SK-N-MC (cell line): Measurements from ENCODE around the gene MAPK8IP2.
"Not testable (repeated sequence)": the region's sequence is repeated elsewhere in the genome, so short reads cannot be mapped to it uniquely, and the experiment has no call there.

Experiments used
- DNase-seq: peaks from one replicate; pipeline ENCODE4 v3.0.0-alpha.2; 2011; ENCODE audit warnings: low read depth, low spot score
- H3K27ac ChIP-seq: fragments of 200-600 bp; sonication (generic); 2 replicates; pipeline ENCODE4 v1.5.1; 2016; ENCODE audit warnings: mixed run types
- H3K36me3 ChIP-seq: fragments of 200-600 bp; sonication (generic); 2 replicates; pipeline ENCODE4 v1.6.1; 2017; ENCODE audit warnings: antibody characterized with exemption, low read length, mixed read lengths; ENCODE audit not compliant: insufficient read depth
- H3K4me3 ChIP-seq: fragments of 200-600 bp; sonication (generic); 2 replicates; pipeline ENCODE4 v1.5.1; 2016
- H3K9ac ChIP-seq: fragments of 200-600 bp; sonication (generic); 2 replicates; pipeline ENCODE4 v1.8.0; 2017; ENCODE audit warnings: mixed run types, mixed read lengths; ENCODE audit not compliant: insufficient read length
- H3K9me3 ChIP-seq: fragments of 200-600 bp; sonication (generic); 2 replicates; pipeline ENCODE4 v1.6.1; 2017; ENCODE audit warnings: low read depth, mild to moderate bottlenecking, antibody characterized with exemption, low read length, moderate library complexity, mixed read lengths
- EZH2 ChIP-seq: fragments of 200-600 bp; sonication (generic); IDR thresholded peaks from one replicate; pipeline ENCODE4 v1.6.1; 2017; ENCODE audit warnings: antibody characterized with exemption
- FOXP2 ChIP-seq: optimal IDR thresholded peaks from 2 replicates; pipeline ENCODE3; 2011; ENCODE audit warnings: mild to moderate bottlenecking, moderate library complexity; ENCODE audit not compliant: insufficient read depth; ENCODE audit errors: extremely low read length, control extremely low read depth
- POLR2AphosphoS5 ChIP-seq: IDR thresholded peaks from 2 replicates; pipeline ENCODE4 v1.6.1; 2012; ENCODE audit warnings: mild to moderate bottlenecking, low read depth, low read length, borderline replicate concordance

Gene MAPK8IP2

DNA sequence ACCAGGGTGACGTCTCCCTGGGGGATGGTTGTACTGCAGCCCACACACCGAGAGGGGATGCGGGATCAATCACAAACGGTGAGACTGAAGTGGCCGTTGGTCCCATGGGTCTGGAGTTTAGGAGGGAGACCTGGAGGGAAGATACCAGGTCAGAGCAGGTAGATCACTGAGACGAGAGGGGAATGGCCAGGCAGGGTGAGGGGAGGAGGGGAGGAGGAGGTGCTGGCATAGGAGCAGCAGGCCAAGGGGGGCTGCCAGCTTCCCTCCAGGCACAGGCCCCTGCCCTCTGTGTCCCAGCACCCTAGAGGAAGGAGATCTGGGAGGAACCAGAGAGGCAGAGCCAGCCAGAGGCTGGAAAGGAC lies 7.0 kb downstream of the MAPK8IP2 start:
- no peak overlapping the region for H3K4me3 ChIP-seq
- H3K27ac ChIP-seq = no peak overlapping the region
- TF ChIP-seq FOXP2 (no peak), EZH2 (no peak), POLR2AphosphoS5 (no peak)
- H3K9me3 ChIP-seq = no peaks in the 10 kb centered on the region
- DNase-seq = no peak
- no peak overlapping the region for H3K9ac ChIP-seq
- H3K36me3 ChIP-seq = no peaks in the 10 kb centered on the region

GRCh38 chr22:50608058-50608840 lies 7.7 kb downstream of the MAPK8IP2 start:
- H3K36me3 ChIP-seq, H3K9me3 ChIP-seq, H3K27ac ChIP-seq, DNase-seq, H3K4me3 ChIP-seq, H3K9ac ChIP-seq: not testable (repeated sequence)

GRCh38 chr22:50608996-50609395 lies 8.4 kb downstream of the MAPK8IP2 start:
- DNase-seq = no peak
- Histone ChIP-seq H3K9ac (no peak overlapping the region), H3K36me3 (no peaks in the 10 kb centered on the region), H3K4me3 (no peak overlapping the region), H3K27ac (no peak overlapping the region), H3K9me3 (no peaks in the 10 kb centered on the region)
- TF ChIP-seq EZH2 = no peak
- TF ChIP-seq POLR2AphosphoS5 = no peak
- no peak for TF ChIP-seq FOXP2

GRCh38 chr22:50609599-50609998 lies 9.0 kb downstream of the MAPK8IP2 start:
- Histone ChIP-seq H3K36me3 (no peaks in the 10 kb centered on the region), H3K4me3 (no peak overlapping the region), H3K27ac (no peak overlapping the region), H3K9me3 (no peaks in the 10 kb centered on the region), H3K9ac (no peak overlapping the region)
- DNase-seq = no peak
- no peak for TF ChIP-seq FOXP2
- no peak for TF ChIP-seq EZH2
- no peak for TF ChIP-seq POLR2AphosphoS5

DNA sequence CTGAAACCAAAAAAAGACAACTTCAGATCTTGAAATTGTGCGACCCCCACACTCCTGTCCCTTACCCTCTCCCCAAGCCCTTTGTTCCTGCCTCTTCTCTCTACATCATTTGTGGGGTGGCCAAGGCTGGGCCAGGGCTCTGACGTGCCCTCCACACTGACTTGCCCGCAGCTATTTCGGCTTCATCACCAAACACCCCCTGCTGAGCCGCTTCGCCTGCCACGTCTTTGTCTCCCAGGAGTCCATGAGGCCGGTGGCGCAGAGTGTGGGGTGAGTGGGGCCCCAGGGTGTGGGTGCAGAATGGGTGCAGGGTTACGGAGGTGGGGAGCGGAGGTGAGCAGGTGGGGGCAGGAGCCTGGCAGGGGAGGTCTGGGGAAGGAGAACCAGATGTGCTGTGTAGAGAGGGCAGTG lies 9.5 kb downstream of the MAPK8IP2 start:
- TF ChIP-seq FOXP2 (no peak), EZH2 (no peak), POLR2AphosphoS5 (no peak)
- DNase-seq = no peak
- no peaks in the 10 kb centered on the region for H3K9me3 ChIP-seq
- H3K9ac ChIP-seq = no peak overlapping the region
- no peak overlapping the region for H3K27ac ChIP-seq
- H3K36me3 ChIP-seq = no peaks in the 10 kb centered on the region
- no peak overlapping the region for H3K4me3 ChIP-seq

DNA sequence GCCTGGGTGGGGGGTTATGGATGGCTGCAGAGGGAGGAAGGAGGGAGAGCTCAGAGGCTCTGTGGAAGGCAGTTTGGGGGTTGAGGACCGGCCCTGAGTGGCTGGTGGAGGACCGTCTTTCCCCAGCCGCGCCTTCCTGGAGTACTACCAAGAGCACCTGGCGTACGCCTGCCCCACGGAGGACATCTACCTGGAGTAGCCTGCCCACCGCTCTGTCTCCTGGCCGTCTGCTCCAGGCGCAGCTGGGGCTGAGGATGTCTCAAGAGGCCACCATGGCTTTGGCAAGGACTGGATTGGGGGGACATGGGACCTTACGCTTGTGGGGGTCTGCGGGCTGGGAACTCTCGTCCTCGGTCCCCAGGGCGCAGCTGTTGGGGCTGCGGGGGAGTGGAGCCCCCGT lies 10.0 kb downstream of the MAPK8IP2 start:
- H3K27ac ChIP-seq = no peak overlapping the region
- no peaks in the 10 kb centered on the region for H3K9me3 ChIP-seq
- no peak overlapping the region for H3K4me3 ChIP-seq
- no peak overlapping the region for H3K9ac ChIP-seq
- TF ChIP-seq FOXP2 = no peak
- TF ChIP-seq POLR2AphosphoS5 = no peak
- no peak for TF ChIP-seq EZH2
- H3K36me3 ChIP-seq = no peaks in the 10 kb centered on the region
- no peak for DNase-seq

DNA sequence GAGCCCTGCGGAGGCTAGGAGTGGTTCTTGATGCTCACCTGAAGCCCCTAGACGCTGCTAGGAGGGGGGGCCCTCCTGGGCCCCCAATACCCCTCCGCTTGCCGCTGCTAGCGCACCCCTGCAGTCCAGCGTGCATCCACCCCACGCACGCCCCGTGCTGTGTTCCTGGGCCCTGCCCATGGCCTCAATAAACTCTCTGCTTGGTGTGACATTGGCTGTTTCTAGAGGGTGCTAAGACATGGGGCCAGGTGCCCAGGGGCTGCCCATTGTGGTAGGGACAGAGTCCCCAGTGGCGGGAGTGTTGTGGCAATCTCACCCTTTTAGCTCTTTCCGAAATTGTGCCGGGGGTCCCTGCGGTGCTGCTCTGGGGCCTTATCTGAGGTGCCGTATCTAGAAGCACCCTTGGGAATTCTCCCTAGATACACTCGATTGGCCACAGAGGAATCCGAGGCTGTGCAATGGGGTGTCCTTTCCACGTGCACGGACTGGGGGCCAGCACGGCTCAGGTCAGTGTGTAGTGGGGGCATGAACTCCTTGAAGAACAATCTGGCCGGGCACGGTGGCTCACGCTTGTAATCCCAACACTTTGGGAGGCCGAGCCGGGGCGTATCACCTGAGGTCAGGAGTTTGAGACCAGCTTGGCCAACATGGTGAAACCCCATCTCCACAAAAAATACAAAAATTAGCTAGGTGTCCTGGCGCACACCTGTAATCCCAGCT lies 10.9 kb downstream of the MAPK8IP2 start:
- no peak overlapping the region for H3K27ac ChIP-seq
- no peak for DNase-seq
- TF ChIP-seq POLR2AphosphoS5 = no peak
- no peak for TF ChIP-seq EZH2
- no peak for TF ChIP-seq FOXP2
- H3K36me3 ChIP-seq = no peaks in the 10 kb centered on the region
- no peak overlapping the region for H3K9ac ChIP-seq
- H3K4me3 ChIP-seq = no peak overlapping the region
- H3K9me3 ChIP-seq = no peaks in the 10 kb centered on the region

- no peak overlapping the region for H3K4me3 ChIP-seq
- H3K36me3 ChIP-seq = no peaks in the 10 kb centered on the region
- H3K9me3 ChIP-seq = no peaks in the 10 kb centered on the region
- H3K27ac ChIP-seq = no peak overlapping the region
- TF ChIP-seq FOXP2 = no peak
- no peak for TF ChIP-seq POLR2AphosphoS5
- TF ChIP-seq EZH2 = no peak
- no peak overlapping the region for H3K9ac ChIP-seq
- no peak for DNase-seq
These were observed 11.6 kb downstream of the MAPK8IP2 start for GRCh38 chr22:50612168-50612527.
